GM21360 (cell line): ENCODE results near the gene AXDND1.

ENCODE experiments used
- ATAC-seq: cut with Tn5 transposase; IDR thresholded peaks from one replicate; pipeline ENCODE4 v1.9.1; 2021; ENCODE audit warnings: mild to moderate bottlenecking, moderate library complexity; ENCODE audit not compliant: unreplicated experiment

Gene AXDND1, protein sequence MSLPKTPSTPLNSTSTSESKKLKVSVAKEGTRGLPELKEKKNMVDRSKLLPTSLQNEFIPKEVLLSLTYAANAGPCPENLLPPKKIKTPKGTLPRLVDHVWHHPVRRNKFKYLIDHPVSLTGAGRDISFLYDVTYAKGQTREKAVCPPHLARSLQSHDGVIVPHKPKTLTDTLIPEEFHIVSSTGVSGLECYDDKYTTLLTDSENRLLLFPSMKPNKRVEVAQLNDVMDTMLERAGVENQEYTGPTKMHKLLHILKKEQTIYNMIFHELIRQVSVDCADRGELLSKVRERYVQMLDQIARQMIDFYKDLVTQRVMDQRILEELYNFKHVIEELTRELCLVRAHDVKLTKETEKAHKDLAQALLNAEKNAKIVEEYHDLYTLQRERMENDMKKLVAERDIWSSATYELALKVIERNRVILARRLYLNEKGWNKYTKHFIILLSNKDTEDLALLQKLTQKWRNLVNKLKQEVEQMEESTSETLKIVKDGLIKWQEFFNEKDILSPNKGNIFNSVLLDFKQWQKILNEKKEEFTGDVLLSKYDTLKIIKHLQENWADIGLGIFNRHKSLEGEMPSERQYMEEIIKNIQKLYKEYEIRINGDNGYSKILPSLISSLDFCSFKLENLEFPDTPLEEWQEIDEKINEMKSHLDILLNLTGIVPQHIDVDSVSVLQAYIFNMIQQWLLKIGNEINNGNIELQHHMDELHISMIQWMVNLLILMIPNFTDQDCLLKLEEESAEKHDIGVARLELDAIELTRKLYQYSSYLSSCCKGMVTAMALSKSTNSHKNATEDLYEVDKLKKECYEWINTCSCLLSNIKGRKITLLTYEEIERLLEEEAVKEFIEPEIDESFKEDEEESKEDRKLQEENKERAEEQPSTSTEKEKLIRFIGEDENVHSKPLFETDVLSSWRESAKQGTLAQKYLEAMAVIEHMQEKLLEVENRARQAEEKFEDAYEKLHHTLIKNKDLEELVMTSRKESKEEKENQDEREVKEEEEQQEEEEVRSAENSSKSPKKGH

GRCh38 chr1:179365342-179366092 is at the start of gene AXDND1:
Gene AXDND1 (plus strand): TSS chr1:179365971. CDS start chr1:179366510, 539 bp downstream.
- ATAC-seq, result peak; percentile 93

DNA sequence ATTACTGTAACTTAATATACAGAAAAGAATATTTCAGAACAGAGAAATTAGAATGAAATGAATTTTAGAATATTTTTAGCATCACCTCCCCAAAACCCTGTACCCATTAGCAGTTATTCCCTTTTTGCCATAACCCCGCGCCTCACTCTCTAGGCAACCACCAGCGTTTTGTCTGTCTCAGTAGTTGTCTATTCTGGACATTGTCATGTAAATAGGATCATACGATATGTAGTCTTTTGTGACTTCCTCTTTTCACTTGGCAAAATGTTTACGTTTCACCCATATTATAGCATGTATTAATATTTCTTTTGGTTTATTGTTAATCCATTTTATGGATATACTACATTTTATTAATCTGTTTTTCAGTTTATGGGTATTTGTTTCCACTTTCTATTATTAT is 47.3 kb upstream of the AXDND1 start:
- ATAC-seq, result no peak

DNA sequence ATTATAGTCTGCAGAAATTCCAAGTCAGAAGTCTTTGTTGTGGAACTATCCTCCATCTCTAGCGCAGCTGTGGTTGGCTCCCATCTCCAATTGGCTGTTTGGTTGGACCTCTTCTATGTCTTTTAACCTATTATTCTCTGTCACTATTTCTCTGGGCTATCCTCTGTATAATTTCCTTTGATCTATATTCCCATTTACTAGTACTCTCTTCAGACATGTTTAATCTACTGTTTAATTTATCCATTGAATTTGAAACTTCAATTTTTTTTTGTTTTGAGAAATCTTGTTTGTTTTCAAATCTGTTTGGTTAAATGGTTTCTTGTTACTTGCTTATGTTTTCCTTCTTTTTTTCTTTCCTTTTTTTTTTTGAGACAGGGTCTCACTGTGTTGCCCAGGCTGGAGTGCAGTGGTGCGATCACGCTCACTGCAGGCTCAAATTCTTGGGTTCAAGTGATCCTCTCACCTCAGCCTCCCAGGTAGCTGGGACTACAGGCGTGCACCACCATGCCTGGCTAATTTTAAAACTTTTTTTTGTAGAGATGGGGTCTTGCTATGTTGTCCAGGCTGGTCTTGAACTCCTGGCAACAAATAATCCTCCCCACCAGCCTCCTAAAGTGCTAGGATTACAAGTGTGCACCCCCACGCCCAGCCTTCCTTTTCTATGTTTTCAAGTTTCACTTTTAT is 44.1 kb upstream of the AXDND1 start:
- ATAC-seq, result no peak

GRCh38 chr1:179322557-179322956 is 43.2 kb upstream of the AXDND1 start:
- ATAC-seq, result no peak

DNA sequence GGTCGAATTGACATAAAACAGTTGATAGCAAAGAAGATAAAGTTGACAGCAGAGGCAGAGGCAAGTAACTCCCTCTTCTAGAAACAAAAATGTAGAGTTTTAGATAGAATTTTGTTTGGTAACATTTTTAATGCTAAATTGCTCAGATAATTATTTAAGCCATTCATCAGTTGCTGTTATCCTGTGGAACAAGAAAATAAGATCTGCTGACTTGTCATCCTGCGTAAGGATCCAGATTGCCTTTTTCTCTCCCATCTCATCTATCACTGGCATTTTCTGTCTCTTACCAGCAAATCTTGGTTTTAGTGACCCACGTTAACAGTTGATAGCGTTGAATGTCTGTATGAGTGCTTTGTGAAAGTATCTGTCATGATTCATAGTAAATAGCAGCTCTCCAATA is 42.3 kb upstream of the AXDND1 start:
- ATAC-seq, result no peak

- ATAC-seq, result no peak
These were observed 39.9 kb upstream of the AXDND1 start for GRCh38 chr1:179325836-179326235.

- ATAC-seq, result no peak
These were observed 39.0 kb upstream of the AXDND1 start for GRCh38 chr1:179326746-179327145.

GRCh38 chr1:179327196-179327595 is 38.6 kb upstream of the AXDND1 start:
- no peak for ATAC-seq

- no peak for ATAC-seq
These were observed 38.1 kb upstream of the AXDND1 start for GRCh38 chr1:179327679-179328078.

GRCh38 chr1:179329862-179330261 is 35.9 kb upstream of the AXDND1 start:
- ATAC-seq, result no peak

- no peak for ATAC-seq
These were observed 31.3 kb upstream of the AXDND1 start for GRCh38 chr1:179334440-179334839.

- ATAC-seq, result no peak
These were observed 28.5 kb upstream of the AXDND1 start for GRCh38 chr1:179337288-179337687.

DNA sequence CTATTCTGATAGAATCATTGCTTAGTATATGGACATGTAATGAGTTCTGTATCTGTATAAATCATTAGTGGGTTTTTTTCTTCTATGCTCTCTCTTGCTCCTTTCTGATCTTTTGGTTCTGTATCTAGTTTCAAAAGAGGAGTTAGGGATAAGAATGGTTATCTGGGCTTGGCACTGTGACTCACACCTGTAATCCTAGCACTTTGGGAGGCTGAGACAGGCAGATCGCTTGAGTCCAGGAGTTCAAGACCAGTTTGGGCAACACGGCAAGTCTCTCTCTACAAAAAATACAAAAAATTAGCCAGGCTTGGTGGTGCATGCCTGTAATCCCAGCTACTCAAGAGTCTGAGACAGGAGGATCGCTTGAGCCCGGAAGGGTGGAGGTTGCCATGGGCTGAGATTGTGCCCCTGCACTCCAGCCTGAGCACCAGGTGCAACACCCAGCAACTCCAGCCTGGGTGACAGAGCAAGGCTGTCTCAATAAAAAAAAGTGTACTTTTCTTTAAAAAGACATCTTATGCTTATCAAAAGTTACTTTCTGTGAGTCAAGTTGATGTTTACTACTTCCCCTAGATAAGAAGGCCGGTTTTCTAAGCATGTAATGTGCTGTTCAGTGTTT is 27.7 kb upstream of the AXDND1 start:
- no peak for ATAC-seq

GRCh38 chr1:179340918-179341317 is 24.9 kb upstream of the AXDND1 start:
- ATAC-seq, result no peak

- ATAC-seq, result no peak
These were observed 23.7 kb upstream of the AXDND1 start for GRCh38 chr1:179341943-179342547.

DNA sequence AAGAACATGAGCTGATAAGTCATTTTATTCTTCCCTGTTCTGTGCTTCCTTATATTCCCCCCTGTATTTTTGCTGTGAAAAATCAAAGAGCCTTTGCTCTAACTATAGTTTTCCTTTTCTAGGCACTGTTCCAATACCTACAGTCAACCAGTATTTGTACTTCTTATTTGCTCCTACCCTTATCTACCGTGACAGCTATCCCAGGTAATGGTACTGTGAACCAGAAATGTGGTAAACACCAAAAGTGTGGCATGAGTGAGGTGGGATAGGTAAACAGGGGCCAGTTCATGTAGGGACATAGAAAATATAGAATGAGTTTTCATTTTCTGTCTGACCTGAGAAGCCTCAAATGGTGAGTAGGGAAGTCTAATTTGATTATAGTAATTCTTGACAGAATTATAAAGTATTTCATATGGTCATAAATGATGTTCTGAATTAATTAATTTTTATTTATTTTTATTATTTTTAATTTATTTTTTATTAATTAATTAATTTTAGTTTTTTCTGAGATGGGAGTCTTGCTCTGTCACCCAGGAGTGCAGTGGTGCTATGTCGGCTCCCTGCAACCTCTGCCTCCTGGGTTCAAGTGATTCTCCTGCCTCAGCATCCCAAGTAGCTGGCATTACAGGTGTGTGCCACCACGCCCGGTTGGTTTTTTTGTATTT is 22.9 kb upstream of the AXDND1 start:
- no peak for ATAC-seq

GRCh38 chr1:179351281-179351680 is 14.5 kb upstream of the AXDND1 start:
- no peak for ATAC-seq

DNA sequence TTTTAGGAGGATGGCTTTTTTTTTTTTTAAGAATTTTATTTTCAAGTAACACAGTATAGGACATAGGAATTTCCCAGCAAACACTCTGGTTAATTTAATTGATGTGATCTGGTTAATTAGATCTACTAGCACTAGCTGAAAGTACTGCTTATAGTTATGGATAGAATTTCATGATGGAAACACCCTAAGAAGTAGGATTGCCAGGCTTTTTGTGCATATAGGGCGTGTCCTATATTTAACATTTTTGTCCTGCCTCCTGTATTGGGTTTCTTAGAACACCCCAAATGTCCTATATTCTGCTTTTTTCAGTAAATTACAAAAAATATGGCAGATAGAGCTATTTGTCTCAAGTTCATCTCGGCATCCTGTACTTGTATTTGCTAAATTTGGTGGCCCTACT is 13.5 kb upstream of the AXDND1 start:
- ATAC-seq, result no peak

DNA sequence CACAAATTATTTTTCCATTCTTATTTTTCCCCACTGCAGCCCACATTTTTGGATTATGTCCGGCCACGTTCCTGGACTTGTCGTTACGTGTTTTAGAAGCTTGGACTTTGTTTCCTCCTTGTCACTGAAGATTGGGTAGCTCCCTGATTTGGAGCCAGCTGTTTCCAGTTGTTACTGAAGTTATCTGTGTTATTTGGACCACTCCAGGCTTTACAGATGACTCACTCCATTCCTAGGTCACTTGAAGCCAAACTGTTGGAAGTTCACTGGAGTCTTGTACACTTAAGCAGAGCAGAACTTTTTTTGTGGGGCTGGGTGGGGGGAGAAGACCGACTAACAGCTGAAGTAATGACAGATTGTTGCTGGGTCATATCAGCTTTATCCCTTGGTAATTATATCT is 12.2 kb upstream of the AXDND1 start:
- ATAC-seq, result no peak
